Measurements from ENCODE around the gene NR1D2.

DNA sequence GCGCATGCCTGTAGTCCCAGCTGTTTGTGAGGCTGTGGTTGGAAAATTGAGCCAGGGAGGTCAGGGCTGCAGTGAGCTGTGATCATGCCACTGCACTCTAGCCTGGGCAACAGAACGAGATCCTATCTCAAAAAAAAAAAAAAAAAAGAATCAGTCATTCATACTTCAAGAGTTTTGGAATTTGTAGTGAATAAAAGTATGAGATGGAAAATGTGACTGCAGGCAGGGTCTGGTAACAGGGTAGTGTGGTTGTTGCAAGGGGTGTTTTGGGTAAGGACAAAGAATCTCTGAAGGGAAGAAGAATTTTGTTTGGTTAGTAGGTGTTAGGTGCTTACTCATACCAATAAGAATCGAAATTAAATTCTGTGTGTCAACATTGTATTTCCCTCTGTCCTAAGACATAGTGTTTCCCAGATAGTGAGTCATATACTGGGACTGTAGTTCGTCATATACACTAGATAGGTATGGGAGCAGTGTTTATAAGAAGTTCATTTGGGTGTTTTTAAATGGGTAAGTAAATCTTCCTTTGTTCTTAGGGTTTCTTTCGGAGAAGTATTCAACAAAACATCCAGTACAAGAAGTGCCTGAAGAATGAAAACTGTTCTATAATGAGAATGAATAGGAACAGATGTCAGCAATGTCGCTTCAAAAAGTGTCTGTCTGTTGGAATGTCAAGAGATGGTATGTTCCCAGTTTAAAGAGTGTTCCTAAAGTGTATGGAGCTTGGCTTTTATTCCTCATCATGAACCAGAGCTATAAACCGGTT is 14.2 kb downstream of the NR1D2 start:
- no peak for TF ChIP-seq CTCF (IDR thresholded peaks at IDR 0.05)
- TF ChIP-seq POLR2A (IDR thresholded peaks at IDR 0.05), result no peak
